Dedifferentiated amniotic fluid mesenchymal stem cell (primary cell): ENCODE data around the gene FNDC3B.

ENCODE experiments used
- DNase-seq: peaks from one replicate; pipeline ENCODE4 v3.0.0-alpha.2; 2016; ENCODE audit errors: extremely low spot score

The FNDC3B gene

DNA sequence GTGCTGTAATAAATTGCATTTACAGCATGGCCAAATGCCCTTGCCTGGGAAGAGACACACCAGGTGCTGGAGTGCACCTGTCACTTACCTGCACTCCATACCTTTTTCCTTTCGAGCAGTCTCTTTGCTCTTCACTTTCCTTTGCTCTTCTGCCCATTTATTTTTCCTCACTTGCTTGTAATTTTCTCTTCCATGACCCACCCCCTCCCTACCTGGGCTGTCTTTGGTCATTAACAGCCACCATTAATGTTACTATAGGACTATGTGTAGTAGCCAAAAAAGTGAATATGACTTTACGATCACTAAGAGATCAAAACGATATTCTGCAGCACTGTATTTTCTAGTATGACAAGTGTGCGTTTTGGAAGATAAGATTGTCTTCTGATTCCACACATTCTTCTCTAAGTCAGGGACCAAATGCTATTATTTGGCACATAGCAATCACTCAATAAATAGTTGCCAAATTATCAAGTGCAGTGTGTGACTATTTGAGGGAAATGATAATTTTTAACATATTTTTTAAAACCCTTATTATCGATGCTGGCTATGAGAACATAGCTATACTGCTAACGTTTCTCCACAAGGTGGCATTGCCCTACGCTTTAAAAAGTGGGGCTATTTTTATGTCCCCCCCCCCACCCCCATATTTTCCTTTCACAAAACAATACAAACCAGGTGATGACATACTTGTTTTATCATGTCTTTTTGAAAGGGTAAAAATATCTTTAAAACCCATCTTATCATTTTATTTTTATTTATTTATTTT, 294.5 kb downstream of the FNDC3B start:
- no peak for DNase-seq

GRCh38 chr3:172334671-172335207, 295.4 kb downstream of the FNDC3B start:
- no peak for DNase-seq

DNA sequence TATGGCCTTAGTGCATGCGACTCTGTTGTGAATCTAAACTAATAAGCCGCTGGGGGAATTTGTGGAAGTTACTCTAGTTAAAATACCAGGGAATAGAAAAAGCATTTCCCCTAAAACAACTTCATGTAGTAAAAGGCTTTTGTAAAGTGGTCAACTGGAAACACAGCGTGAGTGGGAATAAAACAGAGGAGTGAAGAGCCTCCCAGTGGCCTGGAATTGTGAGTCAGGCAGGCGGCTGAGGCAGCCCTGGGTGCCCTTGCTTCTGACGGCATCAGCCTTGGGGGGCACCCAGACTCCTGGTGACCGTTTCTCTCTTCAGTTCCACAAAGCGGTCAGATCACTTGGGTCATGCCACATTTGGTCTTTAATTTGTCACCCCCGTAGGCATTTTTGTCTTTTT, 300.5 kb downstream of the FNDC3B start:
- no peak for DNase-seq

DNA sequence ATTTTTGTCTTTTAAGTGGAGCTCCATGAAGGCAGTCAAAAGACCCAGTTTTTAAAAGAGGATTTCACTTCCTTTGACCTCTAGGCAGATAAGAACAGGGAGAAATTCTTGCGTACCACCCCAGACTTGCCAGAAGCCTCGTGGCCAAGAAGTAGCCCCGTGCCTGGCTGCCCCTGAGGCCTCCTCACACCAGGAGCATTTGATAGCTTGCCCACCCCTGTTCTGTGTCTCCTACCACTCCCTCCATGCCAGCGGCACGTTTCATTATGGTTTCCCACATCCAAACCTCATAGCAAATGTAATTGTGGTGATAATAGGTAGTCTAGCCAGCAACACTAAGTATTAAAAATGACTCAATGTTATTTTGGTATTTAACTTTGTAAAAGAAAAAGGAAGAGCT, 301.2 kb downstream of the FNDC3B start:
- no peak for DNase-seq

- peak; percentile 62 for DNase-seq
These were observed 302.2 kb downstream of the FNDC3B start for GRCh38 chr3:172341482-172342059.

GRCh38 chr3:172342097-172342659, 302.8 kb downstream of the FNDC3B start:
- DNase-seq, result no peak

DNA sequence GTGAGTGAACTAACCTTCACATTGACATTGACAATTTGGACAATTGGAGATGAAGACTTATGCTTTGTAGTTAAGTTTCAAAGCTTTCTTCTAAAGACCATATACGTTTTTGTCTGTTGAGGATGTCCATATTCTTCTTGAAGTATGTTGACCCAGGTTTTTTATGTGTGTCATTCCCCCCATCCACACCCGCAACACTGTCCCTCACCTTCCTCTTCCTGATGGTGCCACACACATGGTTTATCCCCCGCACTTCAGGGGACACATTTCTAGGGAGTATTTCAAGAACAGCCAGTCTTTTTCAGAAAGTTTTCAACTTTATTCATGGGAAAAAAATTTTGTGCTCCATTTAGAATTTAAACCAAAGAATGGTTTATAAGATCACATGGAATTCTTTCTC, 303.7 kb downstream of the FNDC3B start:
- no peak for DNase-seq

DNA sequence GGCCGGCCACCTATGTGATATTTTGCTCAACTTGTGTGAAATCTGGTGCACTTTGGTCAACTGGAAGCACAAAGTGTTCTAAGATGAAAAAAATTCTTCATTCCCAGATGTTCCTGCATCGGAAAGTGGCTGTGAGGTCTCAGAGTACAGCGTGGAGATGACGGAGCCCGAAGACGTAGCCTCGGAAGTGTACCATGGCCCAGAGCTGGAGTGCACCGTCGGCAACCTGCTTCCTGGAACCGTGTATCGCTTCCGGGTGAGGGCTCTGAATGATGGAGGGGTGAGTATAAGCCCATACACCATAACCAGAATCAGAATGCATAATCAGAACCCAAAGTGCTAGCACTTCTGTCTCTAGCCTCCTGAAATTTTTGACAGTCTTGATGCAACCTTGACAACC, 304.6 kb downstream of the FNDC3B start:
- DNase-seq, result no peak

DNA sequence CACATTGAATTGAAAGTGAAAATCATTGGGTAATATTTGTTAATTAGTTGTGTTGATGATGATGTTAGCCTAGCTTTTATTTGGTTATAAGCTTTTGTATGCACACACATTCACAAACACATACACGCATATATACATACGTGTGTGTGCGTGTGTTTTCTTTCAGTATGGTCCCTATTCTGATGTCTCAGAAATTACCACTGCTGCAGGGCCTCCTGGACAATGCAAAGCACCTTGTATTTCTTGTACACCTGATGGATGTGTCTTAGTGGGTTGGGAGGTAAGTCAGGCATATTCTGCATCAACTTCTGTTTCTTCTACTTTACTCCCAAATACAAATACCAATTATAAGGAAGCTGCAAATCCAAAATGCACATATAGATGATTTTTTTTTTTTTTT, 306.8 kb downstream of the FNDC3B start:
- no peak for DNase-seq

DNA sequence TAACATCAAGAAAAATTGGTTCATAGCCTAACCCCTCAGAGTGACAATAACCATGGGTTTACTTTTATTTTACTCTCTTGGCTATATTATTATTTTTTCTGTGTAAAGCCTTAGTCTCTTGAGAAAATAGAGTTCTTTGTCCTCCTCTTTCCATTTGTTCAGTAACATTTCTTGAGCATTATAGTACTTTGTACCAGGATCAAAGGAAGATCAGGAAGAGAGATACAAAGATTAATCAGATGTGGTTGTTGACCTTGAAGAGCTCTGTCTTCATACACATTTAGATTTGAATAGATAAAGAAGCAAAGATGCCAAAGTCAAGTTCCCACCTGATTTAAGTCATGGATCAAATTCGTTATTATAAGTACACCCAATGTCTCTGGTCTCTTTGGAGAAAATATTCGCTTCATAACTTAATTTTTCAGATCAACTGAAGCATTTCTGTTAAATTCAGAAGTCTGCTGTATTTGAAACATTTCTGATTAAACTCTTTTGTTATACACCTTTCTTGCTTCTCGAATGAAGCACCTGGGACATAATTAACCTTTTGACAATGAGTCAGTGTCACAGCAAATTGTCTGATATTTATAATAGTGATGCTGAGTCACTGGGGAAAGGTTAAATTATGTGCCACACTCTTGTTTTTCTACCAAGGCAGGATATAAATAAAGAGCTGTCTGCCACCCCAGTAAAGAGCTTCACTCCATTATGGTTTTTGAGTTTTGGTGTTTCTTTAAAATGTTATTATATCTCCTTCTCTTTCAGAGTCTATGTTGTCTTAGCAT, 308.7 kb downstream of the FNDC3B start:
- no peak for DNase-seq

GRCh38 chr3:172351895-172352466, 312.6 kb downstream of the FNDC3B start:
- no peak for DNase-seq

DNA sequence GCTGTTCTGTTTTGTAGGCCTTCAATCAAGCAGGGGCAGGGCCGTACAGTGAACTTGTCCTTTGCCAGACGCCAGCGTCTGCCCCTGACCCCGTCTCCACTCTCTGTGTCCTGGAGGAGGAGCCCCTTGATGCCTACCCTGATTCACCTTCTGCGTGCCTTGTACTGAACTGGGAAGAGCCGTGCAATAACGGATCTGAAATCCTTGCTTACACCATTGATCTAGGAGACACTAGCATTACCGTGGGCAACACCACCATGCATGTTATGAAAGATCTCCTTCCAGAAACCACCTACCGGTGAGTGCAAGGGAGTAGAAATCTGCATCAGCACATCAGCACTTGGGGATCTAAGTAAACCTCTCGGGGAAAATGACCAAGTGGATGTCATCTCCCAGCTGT, 313.4 kb downstream of the FNDC3B start:
- no peak for DNase-seq

DNA sequence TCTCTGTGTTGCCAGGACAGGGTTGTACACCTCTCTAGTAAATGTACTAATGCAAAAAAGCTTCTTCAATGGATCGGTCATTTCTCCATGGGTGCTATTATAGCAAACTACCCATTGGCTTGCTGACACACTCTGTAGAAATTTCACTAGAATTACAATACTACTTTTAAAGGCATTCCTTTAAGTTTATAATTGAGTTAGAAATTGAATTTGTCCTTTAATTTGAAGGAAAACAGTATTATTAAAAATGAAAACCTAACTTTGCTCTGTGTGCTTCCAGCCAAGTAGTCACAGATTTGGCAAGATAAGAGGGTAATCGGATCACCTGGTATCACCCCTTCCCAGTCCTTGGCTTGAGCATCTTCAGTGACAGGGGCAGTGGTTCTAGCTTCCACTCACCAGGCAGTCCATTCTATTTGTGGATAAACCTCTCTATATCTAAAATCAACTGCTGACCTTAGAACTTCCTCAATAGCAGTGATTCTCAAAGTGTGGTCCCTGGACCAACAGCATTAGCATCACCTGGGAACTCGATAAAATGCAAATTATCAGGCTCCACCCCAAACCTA, 315.6 kb downstream of the FNDC3B start:
- no peak for DNase-seq

GRCh38 chr3:172355836-172356235, 316.5 kb downstream of the FNDC3B start:
- peak; percentile 71 for DNase-seq

DNA sequence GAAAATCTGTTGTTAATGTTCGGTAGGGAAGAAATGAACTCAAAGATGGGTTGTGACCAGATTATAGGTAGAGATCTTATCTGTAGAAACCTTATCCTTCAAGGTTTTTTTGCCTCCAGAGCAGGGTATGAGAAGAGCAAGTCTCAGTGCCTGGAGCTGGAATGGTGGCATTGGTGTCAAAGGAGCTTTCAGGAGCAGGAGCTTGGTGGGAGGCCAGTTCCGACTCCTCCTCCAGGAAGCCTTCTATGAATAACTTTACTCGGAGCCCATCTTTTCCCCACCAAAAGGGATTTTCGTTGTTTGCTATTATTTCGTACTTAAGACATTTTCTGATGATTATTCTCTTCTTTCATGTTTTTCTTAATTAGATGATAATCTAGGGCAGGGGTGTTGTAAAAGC, 317.0 kb downstream of the FNDC3B start:
- DNase-seq, result no peak

DNA sequence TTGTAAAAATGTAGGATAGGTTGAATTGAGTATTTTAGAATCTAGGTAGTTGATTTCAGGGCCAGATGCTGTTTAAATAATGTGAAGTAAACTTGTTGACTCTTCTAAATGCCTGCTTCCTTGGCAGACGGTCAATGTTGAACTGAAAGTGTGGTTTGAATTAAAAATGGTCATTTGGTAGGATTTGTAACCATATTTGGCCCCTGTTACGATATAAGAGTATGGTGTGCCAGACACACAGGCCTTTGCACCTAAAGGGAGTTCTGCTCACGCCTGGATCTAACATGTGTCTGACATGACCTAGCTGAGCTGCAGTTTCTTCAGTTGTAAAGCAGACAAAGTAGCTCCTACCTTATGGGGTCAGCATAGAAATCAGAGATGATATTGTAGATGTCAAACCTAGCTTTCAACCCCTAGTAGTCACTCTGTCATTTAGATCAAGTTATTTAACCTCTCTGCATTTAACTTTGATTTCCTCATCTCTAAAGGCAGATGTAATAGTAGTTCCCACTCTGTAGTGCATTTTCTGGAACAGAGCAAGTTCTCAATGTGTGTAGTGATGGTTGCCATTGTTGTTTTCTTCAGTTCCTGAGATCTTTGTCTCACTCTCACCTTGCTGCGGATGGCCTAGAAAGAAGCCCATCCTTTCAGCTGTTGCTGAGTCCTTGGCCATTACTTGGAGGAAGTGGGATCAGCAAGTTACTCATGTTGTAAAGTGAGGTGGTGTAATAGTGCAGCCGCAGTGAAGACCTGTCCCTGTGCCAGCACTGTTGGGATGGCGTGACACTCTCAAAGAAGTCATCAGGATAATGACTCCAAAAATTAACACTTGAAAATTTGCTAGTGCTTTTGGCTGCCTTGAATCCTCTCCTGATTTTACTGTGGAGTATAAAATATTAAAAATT, 318.7 kb downstream of the FNDC3B start:
- DNase-seq, result no peak

- DNase-seq, result no peak
These were observed 319.9 kb downstream of the FNDC3B start for GRCh38 chr3:172359231-172359630.

GRCh38 chr3:172359996-172360395, 320.6 kb downstream of the FNDC3B start:
- no peak for DNase-seq

DNA sequence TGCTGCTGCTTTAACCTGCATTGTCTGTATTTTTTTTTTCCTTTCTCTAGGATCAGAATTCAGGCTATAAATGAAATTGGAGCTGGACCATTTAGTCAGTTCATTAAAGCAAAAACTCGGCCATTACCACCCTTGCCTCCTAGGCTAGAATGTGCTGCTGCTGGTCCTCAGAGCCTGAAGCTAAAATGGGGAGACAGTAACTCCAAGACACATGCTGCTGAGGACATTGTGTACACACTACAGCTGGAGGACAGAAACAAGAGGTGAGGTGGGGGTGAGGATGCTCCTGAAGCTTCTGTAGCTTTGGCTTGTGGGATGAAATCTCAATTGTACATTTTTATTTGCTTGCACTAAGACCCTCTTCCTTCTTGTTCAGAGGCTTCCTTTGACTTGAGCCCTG, 323.2 kb downstream of the FNDC3B start:
- no peak for DNase-seq

DNA sequence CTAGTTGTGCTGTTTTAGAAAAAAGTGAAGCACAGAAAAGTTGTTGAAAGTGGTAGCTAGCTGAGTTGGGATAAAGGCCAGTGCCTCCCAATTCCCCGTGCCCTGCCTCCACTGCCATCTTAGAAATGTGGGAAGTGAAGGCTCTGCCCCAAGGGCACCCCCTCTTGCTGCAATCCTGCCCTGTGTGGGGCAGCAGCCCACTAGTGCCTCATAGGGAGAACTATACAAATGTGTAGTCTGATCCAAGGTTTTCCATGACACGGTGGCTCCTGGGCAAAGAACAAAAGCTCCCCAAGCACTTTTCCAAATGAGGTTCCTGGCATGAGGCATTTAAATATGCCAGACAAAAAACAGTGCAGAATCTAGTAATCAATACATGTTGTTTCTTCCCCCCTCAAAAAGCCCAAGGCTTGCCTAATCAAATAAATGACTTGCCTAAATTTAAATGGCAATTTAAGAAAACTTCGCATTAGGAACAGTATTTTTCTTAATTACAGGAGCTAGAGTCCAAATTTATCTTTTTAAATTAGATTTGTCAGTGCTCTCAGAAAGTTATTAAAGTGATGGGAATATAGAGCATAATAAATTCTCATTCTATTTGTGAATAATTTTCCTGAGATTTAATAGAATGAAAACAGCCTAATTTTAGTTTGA, 325.1 kb downstream of the FNDC3B start:
- no peak for DNase-seq
